CD4-positive, alpha-beta T cell treated with Interleukin-4 for 1 hour (primary cell): ENCODE results near the gene GP1BA.

Experiments used
- DNase-seq, 2 donors: peaks; one replicate each; pipeline ENCODE4 v3.0.0-alpha.2; 2020 to 2022

GP1BA gene

GRCh38 chr17:4978726-4979125, 46.6 kb downstream of the GP1BA start:
- no peak for DNase-seq

DNA sequence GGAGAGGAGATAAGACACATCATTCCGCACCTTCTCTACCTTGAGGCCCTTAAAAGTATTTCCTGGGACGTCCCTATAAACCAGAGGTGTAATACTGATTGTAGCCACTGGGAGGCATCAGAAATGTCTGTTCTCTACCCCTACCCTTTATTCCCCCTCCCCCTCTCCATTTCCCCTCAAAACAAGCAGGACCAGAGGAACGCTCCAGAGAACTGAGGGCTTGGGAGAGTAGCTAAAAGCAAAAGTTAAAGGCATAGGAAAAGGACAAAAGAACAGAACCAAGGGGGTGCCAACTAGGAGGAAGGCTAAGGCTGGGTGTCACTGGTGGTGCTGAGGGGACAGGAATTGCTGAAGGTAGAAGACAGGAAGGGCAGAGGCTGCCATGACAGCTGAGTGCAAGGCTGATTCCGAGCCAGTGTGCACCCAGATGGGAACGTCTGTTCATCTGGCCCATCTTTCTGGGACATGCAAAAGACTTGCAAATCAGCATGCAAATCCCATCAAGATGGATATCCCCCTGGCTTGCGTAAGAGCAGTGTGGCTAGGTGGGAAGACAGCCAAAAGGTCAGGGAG, 48.7 kb downstream of the GP1BA start:
- peak; percentile 29 to 78 for DNase-seq

DNA sequence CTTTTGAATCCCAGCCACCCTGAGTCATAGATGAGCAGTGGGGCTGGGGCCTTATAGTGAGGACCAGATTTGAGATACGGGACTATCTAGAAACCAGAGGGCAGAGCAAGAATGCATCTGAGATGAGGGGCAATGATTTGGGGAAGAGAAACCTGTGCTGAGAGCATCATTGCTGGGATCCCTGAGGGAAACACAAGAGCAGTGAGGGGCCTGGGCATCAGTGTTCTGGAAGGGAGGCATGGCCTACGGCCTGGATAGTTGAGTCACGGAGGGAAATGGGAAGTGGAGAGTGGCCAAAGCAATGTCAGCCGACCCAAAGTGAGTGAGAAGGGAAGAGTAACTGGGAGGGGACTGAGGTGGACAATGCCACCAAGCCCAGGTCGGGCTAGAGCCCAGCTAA, 50.2 kb downstream of the GP1BA start:
- DNase-seq = no peak
